GM23338 (cell line): ENCODE data around the gene ZNF593OS. TPM values are rescaled to one million over a fixed set of nuclear protein-coding genes. Genes with fewer than 3 reads are reported as not detected.

Source experiments
- ATAC-seq: fragments of 200-7000 bp; cut with Tn5 transposase; 3 replicates; pipeline ENCODE4 v1.9.1; 2020
- DNase-seq: peaks from one replicate; pipeline ENCODE4 v3.0.0-alpha.2; 2015; ENCODE audit warnings: low spot score
- H2AFZ ChIP-seq: fragments of 200-600 bp; sonication (generic); 2 replicates; pipeline ENCODE4 v1.8.0; 2016; ENCODE audit warnings: antibody characterized with exemption, mild to moderate bottlenecking, moderate library complexity
- H3F3A ChIP-seq: fragments of 200-600 bp; sonication (generic); replicated peaks from 2 replicates; pipeline ENCODE4 v1.8.0; 2017; ENCODE audit warnings: antibody characterized with exemption, mixed run types, low read depth
- H3K27ac ChIP-seq: fragments of 200-600 bp; sonication (generic); 2 replicates; pipeline ENCODE4 v1.6.1; 2016; ENCODE audit warnings: low read depth
- H3K27me3 ChIP-seq: fragments of 200-600 bp; sonication (generic); 2 replicates; pipeline ENCODE4 v1.8.0; 2016; ENCODE audit warnings: mild to moderate bottlenecking, mixed run types, moderate library complexity; ENCODE audit not compliant: insufficient read depth
- H3K36me3 ChIP-seq: fragments of 200-600 bp; sonication (generic); 2 replicates; pipeline ENCODE4 v1.8.0; 2016; ENCODE audit warnings: mild to moderate bottlenecking; ENCODE audit not compliant: insufficient read depth
- H3K4me1 ChIP-seq: fragments of 200-600 bp; sonication (generic); 2 replicates; pipeline ENCODE4 v1.8.0; 2016; ENCODE audit warnings: mild to moderate bottlenecking, moderate library complexity; ENCODE audit not compliant: insufficient read depth
- H3K4me2 ChIP-seq: fragments of 200-600 bp; sonication (generic); 2 replicates; pipeline ENCODE4 v1.7.1; 2017; ENCODE audit warnings: mixed run types
- H3K4me3 ChIP-seq: fragments of 200-600 bp; sonication (generic); 2 replicates; pipeline ENCODE4 v1.6.1; 2016; ENCODE audit warnings: mixed run types
- H3K79me2 ChIP-seq: fragments of 200-600 bp; sonication (generic); replicated peaks from 2 replicates; pipeline ENCODE4 v1.8.0; 2017; ENCODE audit warnings: mild to moderate bottlenecking; ENCODE audit not compliant: insufficient read depth
- H3K9me2 ChIP-seq: fragments of 200-600 bp; sonication (generic); 2 replicates; pipeline ENCODE4 v1.8.0; 2017; ENCODE audit not compliant: insufficient read depth
- H4K20me1 ChIP-seq: fragments of 200-600 bp; sonication (generic); replicated peaks from 2 replicates; pipeline ENCODE4 v1.8.0; 2017; ENCODE audit warnings: mild to moderate bottlenecking; ENCODE audit not compliant: insufficient read depth
- H3K27ac Mint-ChIP-seq: 2 replicates; pipeline ENCODE4 v1.8.0; 2020; ENCODE audit warnings: inconsistent platforms, mild to moderate bottlenecking, moderate library complexity, mixed read lengths
- H3K27me3 Mint-ChIP-seq: 3 replicates; pipeline ENCODE4 v1.8.0; 2022; ENCODE audit warnings: low read depth, mild to moderate bottlenecking, moderate library complexity, mixed read lengths, inconsistent platforms; ENCODE audit not compliant: insufficient read depth, poor library complexity
- H3K36me3 Mint-ChIP-seq: 3 replicates; pipeline ENCODE4 v1.8.0; 2021; ENCODE audit warnings: low read depth, mild to moderate bottlenecking, inconsistent platforms, moderate library complexity, mixed read lengths
- H3K4me1 Mint-ChIP-seq: 3 replicates; pipeline ENCODE4 v1.8.0; 2020; ENCODE audit warnings: mild to moderate bottlenecking, inconsistent platforms, mixed read lengths
- H3K4me3 Mint-ChIP-seq: 3 replicates; pipeline ENCODE4 v1.8.0; 2021; ENCODE audit warnings: moderate library complexity, mild to moderate bottlenecking, inconsistent platforms, mixed read lengths
- H3K9me3 Mint-ChIP-seq: 3 replicates; pipeline ENCODE4 v1.8.0; 2020; ENCODE audit warnings: moderate library complexity, mild to moderate bottlenecking, inconsistent platforms, mixed read lengths
- CREB1 ChIP-seq: fragments of 250-450 bp; sonication (Bioruptor Pico); IDR thresholded peaks from 2 replicates; pipeline ENCODE4 v1.5.0; 2020; ENCODE audit warnings: low read depth, mild to moderate bottlenecking, moderate library complexity
- EZH2phosphoT487 ChIP-seq: fragments of 200-600 bp; sonication (generic); IDR thresholded peaks from one replicate; pipeline ENCODE4 v1.8.1; 2018; ENCODE audit warnings: antibody characterized with exemption; ENCODE audit not compliant: unreplicated experiment
- JUNB ChIP-seq: IDR thresholded peaks from one replicate; pipeline ENCODE4 v1.6.1; 2016; ENCODE audit warnings: antibody characterized with exemption; ENCODE audit not compliant: unreplicated experiment
- NANOG ChIP-seq: IDR thresholded peaks from 2 replicates; pipeline ENCODE4 v1.6.1; 2016; ENCODE audit warnings: antibody characterized with exemption, borderline replicate concordance
- POLR2AphosphoS5 ChIP-seq: IDR thresholded peaks from 2 replicates; pipeline ENCODE4 v1.6.1; 2016; ENCODE audit warnings: antibody characterized with exemption, low read depth
- STAT1 ChIP-seq: IDR thresholded peaks from one replicate; pipeline ENCODE4 v1.6.1; 2016; ENCODE audit warnings: antibody characterized with exemption; ENCODE audit not compliant: unreplicated experiment
- ZNF114 ChIP-seq: fragments of 250-450 bp; sonication (Bioruptor Pico); IDR thresholded peaks from 2 replicates; pipeline ENCODE4 v1.5.0; 2020; ENCODE audit warnings: mild to moderate bottlenecking, moderate library complexity
- ZNF331 ChIP-seq: fragments of 250-450 bp; sonication (Bioruptor Pico); IDR thresholded peaks from 2 replicates; pipeline ENCODE4 v1.5.0; 2020; ENCODE audit warnings: low read depth, mild to moderate bottlenecking, moderate library complexity
- polyA plus RNA-seq: library from polyadenylated mRNA; unstranded; fragments of >200 nt; fragmentation: Nextera tagmentation; extraction: Ambion mirVana; gene quantifications from 2 replicates; pipeline ENCODE4 v1.2.1, GENCODE V29; 2016
- total RNA-seq: library from RNA; depleted of rRNA; stranded (reverse); fragments of >200 nt; shearing (Covaris generic); gene quantifications from 2 replicates; pipeline ENCODE4 v1.2.3, GENCODE V29; 2014
- TF ChIP-seq, protein P1 (sequence below): fragments of 250-450 bp; sonication (Bioruptor Pico); IDR thresholded peaks from 2 replicates; pipeline ENCODE4 v1.5.0; 2020; ENCODE audit warnings: mild to moderate bottlenecking, moderate library complexity
- TF ChIP-seq, protein P2 (sequence below): IDR thresholded peaks from 2 replicates; pipeline ENCODE4 v1.6.1; 2016; ENCODE audit warnings: antibody characterized with exemption
- TF ChIP-seq, protein P3 (sequence below), 2 experiments: fragments of 200-600 bp in 1 of 2; sonication (generic) in 1 of 2; conservative IDR thresholded peaks; 2 replicates each; pipeline versions ENCODE4 v1.5.1 to v1.6.1; 2016 to 2017; ENCODE audit warnings: antibody characterized with exemption in 2 of 2, low read depth in 2 of 2, mild to moderate bottlenecking in 2 of 2, moderate library complexity in 1 of 2
- TF ChIP-seq, protein P4 (sequence below): IDR thresholded peaks from one replicate; pipeline ENCODE4 v1.6.1; 2018; ENCODE audit warnings: antibody characterized with exemption; ENCODE audit not compliant: unreplicated experiment

Gene ZNF593OS
- total and polyA plus RNA-seq, 2 experiments from 2014 or later: 1.1 TPM; not detected in 1

DNA sequence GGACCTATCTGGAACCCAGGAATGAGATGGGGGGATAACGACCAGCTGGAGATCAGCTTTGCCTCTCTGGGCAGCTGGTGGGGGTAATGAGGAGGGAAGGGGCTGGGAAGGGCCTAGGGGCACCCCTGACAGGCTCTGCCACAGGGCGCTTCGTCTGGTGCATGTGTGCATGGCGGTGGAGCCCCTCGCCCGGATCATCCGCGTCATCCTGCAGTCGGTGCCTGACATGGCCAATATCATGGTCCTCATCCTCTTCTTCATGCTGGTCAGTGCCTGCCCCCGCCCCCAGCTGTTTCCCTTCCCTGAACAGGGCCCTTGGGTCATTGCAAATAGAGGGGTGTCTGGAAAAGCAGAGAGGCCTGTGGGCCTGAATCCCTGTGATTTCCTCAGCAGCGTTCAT, 26.2 kb upstream of the ZNF593OS start:
- Histone ChIP-seq H3K4me1 (no peaks in the 10 kb centered on the region), H3K4me3 (no peak overlapping the region), H3K36me3 (no peaks in the 10 kb centered on the region), H3K9me2 (no peaks in the 10 kb centered on the region), H3K4me2 (no peak overlapping the region), H2AFZ (no peak overlapping the region), H3K27me3 (no peaks in the 10 kb centered on the region), H3K27ac (no peak overlapping the region), H3F3A (no peaks in the 10 kb centered on the region), H3K79me2 (no peaks in the 10 kb centered on the region), H4K20me1 (no peaks in the 10 kb centered on the region)
- Mint-ChIP-seq H3K36me3 (no peaks in the 10 kb centered on the region), H3K27me3 (peaks cover 18% of the 10 kb centered on the region), H3K27ac (no peak overlapping the region), H3K4me1 (peaks cover 25% of the 10 kb centered on the region), H3K9me3 (no peaks in the 10 kb centered on the region), H3K4me3 (no peak overlapping the region)
- DNase-seq: no peak
- no peak for ATAC-seq
- no peak for TF ChIP-seq JUNB
- no peak for TF ChIP-seq STAT1
- TF ChIP-seq POLR2AphosphoS5: no peak
- no peak for TF ChIP-seq ZNF114 (CRISPR knock-in tag)
- TF ChIP-seq EZH2phosphoT487: no peak
- no peak for TF ChIP-seq CREB1 (CRISPR knock-in tag)
- no peak for TF ChIP-seq NANOG
- TF ChIP-seq, protein P1, sequence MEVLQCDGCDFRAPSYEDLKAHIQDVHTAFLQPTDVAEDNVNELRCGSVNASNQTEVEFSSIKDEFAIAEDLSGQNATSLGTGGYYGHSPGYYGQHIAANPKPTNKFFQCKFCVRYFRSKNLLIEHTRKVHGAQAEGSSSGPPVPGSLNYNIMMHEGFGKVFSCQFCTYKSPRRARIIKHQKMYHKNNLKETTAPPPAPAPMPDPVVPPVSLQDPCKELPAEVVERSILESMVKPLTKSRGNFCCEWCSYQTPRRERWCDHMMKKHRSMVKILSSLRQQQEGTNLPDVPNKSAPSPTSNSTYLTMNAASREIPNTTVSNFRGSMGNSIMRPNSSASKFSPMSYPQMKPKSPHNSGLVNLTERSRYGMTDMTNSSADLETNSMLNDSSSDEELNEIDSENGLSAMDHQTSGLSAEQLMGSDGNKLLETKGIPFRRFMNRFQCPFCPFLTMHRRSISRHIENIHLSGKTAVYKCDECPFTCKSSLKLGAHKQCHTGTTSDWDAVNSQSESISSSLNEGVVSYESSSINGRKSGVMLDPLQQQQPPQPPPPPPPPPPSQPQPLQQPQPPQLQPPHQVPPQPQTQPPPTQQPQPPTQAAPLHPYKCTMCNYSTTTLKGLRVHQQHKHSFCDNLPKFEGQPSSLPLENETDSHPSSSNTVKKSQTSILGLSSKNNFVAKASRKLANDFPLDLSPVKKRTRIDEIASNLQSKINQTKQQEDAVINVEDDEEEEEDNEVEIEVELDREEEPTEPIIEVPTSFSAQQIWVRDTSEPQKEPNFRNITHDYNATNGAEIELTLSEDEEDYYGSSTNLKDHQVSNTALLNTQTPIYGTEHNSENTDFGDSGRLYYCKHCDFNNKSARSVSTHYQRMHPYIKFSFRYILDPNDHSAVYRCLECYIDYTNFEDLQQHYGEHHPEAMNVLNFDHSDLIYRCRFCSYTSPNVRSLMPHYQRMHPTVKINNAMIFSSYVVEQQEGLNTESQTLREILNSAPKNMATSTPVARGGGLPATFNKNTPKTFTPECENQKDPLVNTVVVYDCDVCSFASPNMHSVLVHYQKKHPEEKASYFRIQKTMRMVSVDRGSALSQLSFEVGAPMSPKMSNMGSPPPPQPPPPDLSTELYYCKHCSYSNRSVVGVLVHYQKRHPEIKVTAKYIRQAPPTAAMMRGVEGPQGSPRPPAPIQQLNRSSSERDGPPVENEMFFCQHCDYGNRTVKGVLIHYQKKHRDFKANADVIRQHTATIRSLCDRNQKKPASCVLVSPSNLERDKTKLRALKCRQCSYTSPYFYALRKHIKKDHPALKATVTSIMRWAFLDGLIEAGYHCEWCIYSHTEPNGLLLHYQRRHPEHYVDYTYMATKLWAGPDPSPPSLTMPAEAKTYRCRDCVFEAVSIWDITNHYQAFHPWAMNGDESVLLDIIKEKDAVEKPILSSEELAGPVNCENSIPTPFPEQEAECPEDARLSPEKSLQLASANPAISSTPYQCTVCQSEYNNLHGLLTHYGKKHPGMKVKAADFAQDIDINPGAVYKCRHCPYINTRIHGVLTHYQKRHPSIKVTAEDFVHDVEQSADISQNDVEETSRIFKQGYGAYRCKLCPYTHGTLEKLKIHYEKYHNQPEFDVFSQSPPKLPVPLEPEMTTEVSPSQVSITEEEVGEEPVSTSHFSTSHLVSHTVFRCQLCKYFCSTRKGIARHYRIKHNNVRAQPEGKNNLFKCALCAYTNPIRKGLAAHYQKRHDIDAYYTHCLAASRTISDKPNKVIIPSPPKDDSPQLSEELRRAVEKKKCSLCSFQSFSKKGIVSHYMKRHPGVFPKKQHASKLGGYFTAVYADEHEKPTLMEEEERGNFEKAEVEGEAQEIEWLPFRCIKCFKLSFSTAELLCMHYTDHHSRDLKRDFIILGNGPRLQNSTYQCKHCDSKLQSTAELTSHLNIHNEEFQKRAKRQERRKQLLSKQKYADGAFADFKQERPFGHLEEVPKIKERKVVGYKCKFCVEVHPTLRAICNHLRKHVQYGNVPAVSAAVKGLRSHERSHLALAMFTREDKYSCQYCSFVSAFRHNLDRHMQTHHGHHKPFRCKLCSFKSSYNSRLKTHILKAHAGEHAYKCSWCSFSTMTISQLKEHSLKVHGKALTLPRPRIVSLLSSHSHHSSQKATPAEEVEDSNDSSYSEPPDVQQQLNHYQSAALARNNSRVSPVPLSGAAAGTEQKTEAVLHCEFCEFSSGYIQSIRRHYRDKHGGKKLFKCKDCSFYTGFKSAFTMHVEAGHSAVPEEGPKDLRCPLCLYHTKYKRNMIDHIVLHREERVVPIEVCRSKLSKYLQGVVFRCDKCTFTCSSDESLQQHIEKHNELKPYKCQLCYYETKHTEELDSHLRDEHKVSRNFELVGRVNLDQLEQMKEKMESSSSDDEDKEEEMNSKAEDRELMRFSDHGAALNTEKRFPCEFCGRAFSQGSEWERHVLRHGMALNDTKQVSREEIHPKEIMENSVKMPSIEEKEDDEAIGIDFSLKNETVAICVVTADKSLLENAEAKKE (CRISPR knock-in tag): no peak
- TF ChIP-seq, protein P2, sequence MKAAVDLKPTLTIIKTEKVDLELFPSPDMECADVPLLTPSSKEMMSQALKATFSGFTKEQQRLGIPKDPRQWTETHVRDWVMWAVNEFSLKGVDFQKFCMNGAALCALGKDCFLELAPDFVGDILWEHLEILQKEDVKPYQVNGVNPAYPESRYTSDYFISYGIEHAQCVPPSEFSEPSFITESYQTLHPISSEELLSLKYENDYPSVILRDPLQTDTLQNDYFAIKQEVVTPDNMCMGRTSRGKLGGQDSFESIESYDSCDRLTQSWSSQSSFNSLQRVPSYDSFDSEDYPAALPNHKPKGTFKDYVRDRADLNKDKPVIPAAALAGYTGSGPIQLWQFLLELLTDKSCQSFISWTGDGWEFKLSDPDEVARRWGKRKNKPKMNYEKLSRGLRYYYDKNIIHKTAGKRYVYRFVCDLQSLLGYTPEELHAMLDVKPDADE: no peak
- TF ChIP-seq, protein P3, sequence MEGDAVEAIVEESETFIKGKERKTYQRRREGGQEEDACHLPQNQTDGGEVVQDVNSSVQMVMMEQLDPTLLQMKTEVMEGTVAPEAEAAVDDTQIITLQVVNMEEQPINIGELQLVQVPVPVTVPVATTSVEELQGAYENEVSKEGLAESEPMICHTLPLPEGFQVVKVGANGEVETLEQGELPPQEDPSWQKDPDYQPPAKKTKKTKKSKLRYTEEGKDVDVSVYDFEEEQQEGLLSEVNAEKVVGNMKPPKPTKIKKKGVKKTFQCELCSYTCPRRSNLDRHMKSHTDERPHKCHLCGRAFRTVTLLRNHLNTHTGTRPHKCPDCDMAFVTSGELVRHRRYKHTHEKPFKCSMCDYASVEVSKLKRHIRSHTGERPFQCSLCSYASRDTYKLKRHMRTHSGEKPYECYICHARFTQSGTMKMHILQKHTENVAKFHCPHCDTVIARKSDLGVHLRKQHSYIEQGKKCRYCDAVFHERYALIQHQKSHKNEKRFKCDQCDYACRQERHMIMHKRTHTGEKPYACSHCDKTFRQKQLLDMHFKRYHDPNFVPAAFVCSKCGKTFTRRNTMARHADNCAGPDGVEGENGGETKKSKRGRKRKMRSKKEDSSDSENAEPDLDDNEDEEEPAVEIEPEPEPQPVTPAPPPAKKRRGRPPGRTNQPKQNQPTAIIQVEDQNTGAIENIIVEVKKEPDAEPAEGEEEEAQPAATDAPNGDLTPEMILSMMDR (conservative IDR thresholded peaks at IDR 0.05; ENCODE audit: low read depth in 2 of 2): no peak
- TF ChIP-seq, protein P4, sequence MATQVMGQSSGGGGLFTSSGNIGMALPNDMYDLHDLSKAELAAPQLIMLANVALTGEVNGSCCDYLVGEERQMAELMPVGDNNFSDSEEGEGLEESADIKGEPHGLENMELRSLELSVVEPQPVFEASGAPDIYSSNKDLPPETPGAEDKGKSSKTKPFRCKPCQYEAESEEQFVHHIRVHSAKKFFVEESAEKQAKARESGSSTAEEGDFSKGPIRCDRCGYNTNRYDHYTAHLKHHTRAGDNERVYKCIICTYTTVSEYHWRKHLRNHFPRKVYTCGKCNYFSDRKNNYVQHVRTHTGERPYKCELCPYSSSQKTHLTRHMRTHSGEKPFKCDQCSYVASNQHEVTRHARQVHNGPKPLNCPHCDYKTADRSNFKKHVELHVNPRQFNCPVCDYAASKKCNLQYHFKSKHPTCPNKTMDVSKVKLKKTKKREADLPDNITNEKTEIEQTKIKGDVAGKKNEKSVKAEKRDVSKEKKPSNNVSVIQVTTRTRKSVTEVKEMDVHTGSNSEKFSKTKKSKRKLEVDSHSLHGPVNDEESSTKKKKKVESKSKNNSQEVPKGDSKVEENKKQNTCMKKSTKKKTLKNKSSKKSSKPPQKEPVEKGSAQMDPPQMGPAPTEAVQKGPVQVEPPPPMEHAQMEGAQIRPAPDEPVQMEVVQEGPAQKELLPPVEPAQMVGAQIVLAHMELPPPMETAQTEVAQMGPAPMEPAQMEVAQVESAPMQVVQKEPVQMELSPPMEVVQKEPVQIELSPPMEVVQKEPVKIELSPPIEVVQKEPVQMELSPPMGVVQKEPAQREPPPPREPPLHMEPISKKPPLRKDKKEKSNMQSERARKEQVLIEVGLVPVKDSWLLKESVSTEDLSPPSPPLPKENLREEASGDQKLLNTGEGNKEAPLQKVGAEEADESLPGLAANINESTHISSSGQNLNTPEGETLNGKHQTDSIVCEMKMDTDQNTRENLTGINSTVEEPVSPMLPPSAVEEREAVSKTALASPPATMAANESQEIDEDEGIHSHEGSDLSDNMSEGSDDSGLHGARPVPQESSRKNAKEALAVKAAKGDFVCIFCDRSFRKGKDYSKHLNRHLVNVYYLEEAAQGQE: no peak
- no peak for TF ChIP-seq ZNF331 (CRISPR knock-in tag)
